ENCODE measurements around the gene ZFYVE27.

ZFYVE27 gene

GRCh38 chr10:97771055-97771891 lies 34.3 kb downstream of the ZFYVE27 start:
- no peak for DNase-seq

GRCh38 chr10:97771913-97772823 lies 35.2 kb downstream of the ZFYVE27 start, which contains the start of gene SFRP5:
Gene SFRP5 (minus strand): TSS chr10:97771999. CDS start chr10:97771833, 166 bp downstream.
- DNase-seq, result no peak

GRCh38 chr10:97773096-97773495 lies 36.2 kb downstream of the ZFYVE27 start:
- DNase-seq, result no peak

- DNase-seq, result no peak
Measured at GRCh38 chr10:97774811-97775294, 37.9 kb downstream of the ZFYVE27 start.

GRCh38 chr10:97777143-97777542 lies 40.2 kb downstream of the ZFYVE27 start:
- DNase-seq, result no peak

- DNase-seq, result no peak
Measured at GRCh38 chr10:97778452-97779302, 41.7 kb downstream of the ZFYVE27 start.

GRCh38 chr10:97779492-97779891 lies 42.6 kb downstream of the ZFYVE27 start:
- DNase-seq, result no peak

- DNase-seq, result no peak
Measured at GRCh38 chr10:97779975-97780374, 43.0 kb downstream of the ZFYVE27 start.

- no peak for DNase-seq
Measured at GRCh38 chr10:97780841-97781617, 44.1 kb downstream of the ZFYVE27 start.

- DNase-seq, result no peak
Measured at GRCh38 chr10:97781618-97782331, 44.8 kb downstream of the ZFYVE27 start.

- DNase-seq, result no peak
Measured at GRCh38 chr10:97782455-97783228, 45.7 kb downstream of the ZFYVE27 start.

GRCh38 chr10:97784200-97784810 lies 47.4 kb downstream of the ZFYVE27 start:
- DNase-seq, result no peak

- DNase-seq, result no peak
Measured at GRCh38 chr10:97785231-97785630, 48.3 kb downstream of the ZFYVE27 start.

- DNase-seq, result no peak
Measured at GRCh38 chr10:97785731-97786130, 48.8 kb downstream of the ZFYVE27 start.

GRCh38 chr10:97788552-97789442 lies 51.9 kb downstream of the ZFYVE27 start:
- DNase-seq, result no peak

GRCh38 chr10:97789770-97790397 lies 53.0 kb downstream of the ZFYVE27 start:
- DNase-seq, result no peak

- DNase-seq, result peak; percentile 18
Measured at GRCh38 chr10:97791824-97792721, 55.1 kb downstream of the ZFYVE27 start.
